Colonic mucosa (tissue), 4 donors: Measurements from ENCODE around the gene PTH2R. TPM values are rescaled to one million over a fixed set of nuclear protein-coding genes. Genes with fewer than 3 reads are reported as not detected.
"Not testable (repeated sequence)": the region's sequence is repeated elsewhere in the genome, so short reads cannot be mapped to it uniquely, and the experiment has no call there.

Experiments used
- DNase-seq: peaks from one replicate; pipeline ENCODE4 v3.0.0-alpha.2; 2020
- H3K27ac ChIP-seq: fragments of 200-600 bp; one replicate; pipeline ENCODE4 v1.8.0; 2021
- H3K27me3 ChIP-seq: fragments of 200-600 bp; one replicate; pipeline ENCODE4 v1.8.0; 2021
- H3K36me3 ChIP-seq: fragments of 200-600 bp; one replicate; pipeline ENCODE4 v1.8.0; 2021
- H3K4me1 ChIP-seq: fragments of 200-600 bp; one replicate; pipeline ENCODE4 v1.8.0; 2021; ENCODE audit warnings: mild to moderate bottlenecking
- H3K4me3 ChIP-seq: fragments of 200-600 bp; one replicate; pipeline ENCODE4 v1.8.0; 2021
- H3K9ac ChIP-seq, 2 donors: one replicate each; pipeline ENCODE4 v1.7.0; 2013; ENCODE audit warnings: control low read depth in 2 of 2, low read depth in 2 of 2, low read length in 2 of 2
- H3K9me3 ChIP-seq: fragments of 200-600 bp; one replicate; pipeline ENCODE4 v1.8.0; 2021
- intact Hi-C: fragments of 100-400 bp; cut with DNase I; formaldehyde crosslinking; loops from one replicate; pipeline ENCODE4 v1.14.1; 2022
- total RNA-seq, 2 donors: library from RNA; stranded (reverse); fragmentation: NEBNext Ultra II Directional in 1 of 2; extraction: Animal tissue kit (Norgen Biotek cat#: 25700) in 1 of 2; gene quantifications; one replicate each; pipeline ENCODE4 v1.2.1, GENCODE V29; 2021
- TF ChIP-seq, protein P1 (sequence below): fragments of 200-600 bp; IDR thresholded peaks from one replicate; pipeline ENCODE4 v1.8.0; 2022; ENCODE audit warnings: antibody characterized with exemption, mild to moderate bottlenecking
- donor health status: healthy.
- donor health status: DM: no; HTN: no; CAD: no.
- donor health status: DM: no; HTN: no; CAD: no.

The PTH2R gene
- total RNA-seq, 2 donors from 2014 or later = not detected

GRCh38 chr2:208437755-208438154, 31.2 kb downstream of the PTH2R start:
- H3K4me1 ChIP-seq = no peaks in the 10 kb centered on the region
- intact Hi-C loops = no loop called here
- TF ChIP-seq, protein P1, sequence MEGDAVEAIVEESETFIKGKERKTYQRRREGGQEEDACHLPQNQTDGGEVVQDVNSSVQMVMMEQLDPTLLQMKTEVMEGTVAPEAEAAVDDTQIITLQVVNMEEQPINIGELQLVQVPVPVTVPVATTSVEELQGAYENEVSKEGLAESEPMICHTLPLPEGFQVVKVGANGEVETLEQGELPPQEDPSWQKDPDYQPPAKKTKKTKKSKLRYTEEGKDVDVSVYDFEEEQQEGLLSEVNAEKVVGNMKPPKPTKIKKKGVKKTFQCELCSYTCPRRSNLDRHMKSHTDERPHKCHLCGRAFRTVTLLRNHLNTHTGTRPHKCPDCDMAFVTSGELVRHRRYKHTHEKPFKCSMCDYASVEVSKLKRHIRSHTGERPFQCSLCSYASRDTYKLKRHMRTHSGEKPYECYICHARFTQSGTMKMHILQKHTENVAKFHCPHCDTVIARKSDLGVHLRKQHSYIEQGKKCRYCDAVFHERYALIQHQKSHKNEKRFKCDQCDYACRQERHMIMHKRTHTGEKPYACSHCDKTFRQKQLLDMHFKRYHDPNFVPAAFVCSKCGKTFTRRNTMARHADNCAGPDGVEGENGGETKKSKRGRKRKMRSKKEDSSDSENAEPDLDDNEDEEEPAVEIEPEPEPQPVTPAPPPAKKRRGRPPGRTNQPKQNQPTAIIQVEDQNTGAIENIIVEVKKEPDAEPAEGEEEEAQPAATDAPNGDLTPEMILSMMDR = no peak
- no peaks in the 10 kb centered on the region for H3K9me3 ChIP-seq
- no peak overlapping the region for H3K9ac ChIP-seq
- H3K27me3 ChIP-seq = no peaks in the 10 kb centered on the region
- no peak overlapping the region for H3K27ac ChIP-seq
- no peak overlapping the region for H3K4me3 ChIP-seq
- no peaks in the 10 kb centered on the region for H3K36me3 ChIP-seq
- DNase-seq = no peak

- intact Hi-C loops = no loop called here
- no peaks in the 10 kb centered on the region for H3K27me3 ChIP-seq
- H3K36me3 ChIP-seq = no peaks in the 10 kb centered on the region
- H3K27ac ChIP-seq = no peak overlapping the region
- H3K9me3 ChIP-seq = no peaks in the 10 kb centered on the region
- no peak for DNase-seq
- TF ChIP-seq, protein P1 = no peak
- no peaks in the 10 kb centered on the region for H3K4me1 ChIP-seq
- no peak overlapping the region for H3K4me3 ChIP-seq
- no peak overlapping the region for H3K9ac ChIP-seq
Observed at GRCh38 chr2:208440716-208441115, 34.1 kb downstream of the PTH2R start.

DNA sequence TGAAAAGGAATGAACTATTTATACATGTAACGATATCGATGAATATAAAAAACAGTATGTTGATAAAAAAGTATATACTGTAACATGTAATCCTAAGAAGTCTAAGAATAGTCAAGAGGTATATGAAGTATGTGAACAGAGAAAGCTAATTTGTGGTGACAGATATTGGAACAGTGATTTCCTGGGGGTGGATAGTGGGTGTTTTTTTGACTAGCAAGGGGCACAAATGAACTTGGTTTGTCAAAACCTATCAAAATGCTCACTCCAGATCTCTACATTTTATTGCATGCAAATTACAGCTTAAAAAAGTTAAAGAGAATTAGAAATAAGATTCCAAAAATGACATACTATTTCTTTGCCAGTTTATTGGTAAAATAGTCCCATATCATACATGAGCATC, 35.4 kb downstream of the PTH2R start:
- no peaks in the 10 kb centered on the region for H3K4me1 ChIP-seq
- H3K27me3 ChIP-seq = no peaks in the 10 kb centered on the region
- no peak overlapping the region for H3K9ac ChIP-seq
- no peaks in the 10 kb centered on the region for H3K9me3 ChIP-seq
- no peaks in the 10 kb centered on the region for H3K36me3 ChIP-seq
- no peak overlapping the region for H3K27ac ChIP-seq
- TF ChIP-seq, protein P1 = no peak
- DNase-seq = no peak
- H3K4me3 ChIP-seq = no peak overlapping the region
- intact Hi-C loops = no loop called here

DNA sequence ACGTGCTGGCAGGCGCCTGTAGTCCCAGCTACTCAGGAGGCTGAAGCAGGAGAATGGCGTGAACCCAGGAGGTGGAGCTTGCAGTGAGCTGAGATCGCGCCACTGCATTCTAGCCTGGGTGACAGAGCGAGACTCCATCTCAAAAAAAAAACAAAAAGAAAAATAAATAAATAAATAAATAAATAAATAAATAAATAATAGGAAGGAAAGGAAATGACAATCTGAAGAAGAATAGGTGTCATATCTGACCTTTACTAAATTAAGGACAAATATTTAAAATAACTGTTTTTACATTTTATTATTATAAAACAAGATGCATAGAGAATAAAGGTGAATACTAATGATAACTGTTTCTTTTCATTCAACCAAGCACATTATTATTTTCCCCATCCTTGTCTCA, 40.9 kb downstream of the PTH2R start:
- intact Hi-C loops, DNase-seq, H3K27ac ChIP-seq, H3K36me3 ChIP-seq, H3K4me3 ChIP-seq, H3K9me3 ChIP-seq, H3K9ac ChIP-seq, H3K27me3 ChIP-seq, H3K4me1 ChIP-seq: not testable (repeated sequence)

GRCh38 chr2:208451061-208451460, 44.5 kb downstream of the PTH2R start:
- no peak overlapping the region for H3K27ac ChIP-seq

GRCh38 chr2:208454861-208455260, 48.3 kb downstream of the PTH2R start:
- TF ChIP-seq, protein P1 = no peak
- Histone ChIP-seq H3K4me1 (no peaks in the 10 kb centered on the region), H3K27ac (no peak overlapping the region), H3K9ac (no peak overlapping the region), H3K9me3 (no peaks in the 10 kb centered on the region), H3K4me3 (no peak overlapping the region), H3K27me3 (no peaks in the 10 kb centered on the region), H3K36me3 (no peaks in the 10 kb centered on the region)
- intact Hi-C loops = no loop called here
- DNase-seq = no peak

More at GRCh38 chr2:208451061-208451460, 44.5 kb downstream of the PTH2R start:
- TF ChIP-seq, protein P1 = no peak
- H3K4me3 ChIP-seq = no peak overlapping the region
- no peaks in the 10 kb centered on the region for H3K4me1 ChIP-seq
- intact Hi-C loops = no loop called here
- H3K9me3 ChIP-seq = no peaks in the 10 kb centered on the region
- no peaks in the 10 kb centered on the region for H3K36me3 ChIP-seq
- no peak for DNase-seq
- no peaks in the 10 kb centered on the region for H3K27me3 ChIP-seq
- no peak overlapping the region for H3K9ac ChIP-seq
